ENCODE measurements around the gene PSMA8.
"Not testable (repeated sequence)": the region's sequence is repeated elsewhere in the genome, so short reads cannot be mapped to it uniquely, and the experiment has no call there.

Gene PSMA8

GRCh38 chr18:26181343-26181826 is 47.7 kb downstream of the PSMA8 start:
- no peak for DNase-seq

- no peak for DNase-seq
Observed at GRCh38 chr18:26183395-26184112, 49.9 kb downstream of the PSMA8 start.

GRCh38 chr18:26185267-26185666 is 51.6 kb downstream of the PSMA8 start:
- no peak for DNase-seq

GRCh38 chr18:26190506-26190905 is 56.8 kb downstream of the PSMA8 start:
- DNase-seq = no peak

- no peak for DNase-seq
Observed at GRCh38 chr18:26192233-26192632, 58.6 kb downstream of the PSMA8 start.

- no peak for DNase-seq
Observed at GRCh38 chr18:26196605-26197004, 62.9 kb downstream of the PSMA8 start.

- not testable (repeated sequence) for DNase-seq
Observed at GRCh38 chr18:26202001-26202400, 68.3 kb downstream of the PSMA8 start.

GRCh38 chr18:26205318-26205717 is 71.6 kb downstream of the PSMA8 start:
- DNase-seq = no peak

GRCh38 chr18:26206488-26206887 is 72.8 kb downstream of the PSMA8 start:
- DNase-seq = no peak

- DNase-seq = no peak
Observed at GRCh38 chr18:26207937-26208336, 74.3 kb downstream of the PSMA8 start.

- DNase-seq = no peak
Observed at GRCh38 chr18:26208977-26209376, 75.3 kb downstream of the PSMA8 start.

GRCh38 chr18:26210147-26210546 is 76.5 kb downstream of the PSMA8 start:
- no peak for DNase-seq

- DNase-seq = no peak
Observed at GRCh38 chr18:26215247-26215970, 81.7 kb downstream of the PSMA8 start.

- no peak for DNase-seq
Observed at GRCh38 chr18:26225022-26225693, 91.5 kb downstream of the PSMA8 start.

GRCh38 chr18:26225915-26226228 is 92.2 kb downstream of the PSMA8 start:
- DNase-seq = no peak

GRCh38 chr18:26226229-26227050 is 92.8 kb downstream of the PSMA8 start, which contains the start of gene TAF4B:
Gene TAF4B, plus strand, starts transcription at chr18:26226445. Its CDS starts 489 bp downstream, at chr18:26226934.
- DNase-seq = peak; percentile 59

- no peak for DNase-seq
Observed at GRCh38 chr18:26227051-26227670, 93.5 kb downstream of the PSMA8 start.

GRCh38 chr18:26228562-26229260 is 95.0 kb downstream of the PSMA8 start:
- no peak for DNase-seq

- no peak for DNase-seq
Observed at GRCh38 chr18:26230497-26230896, 96.8 kb downstream of the PSMA8 start.

- DNase-seq = no peak
Observed at GRCh38 chr18:26233208-26233607, 99.5 kb downstream of the PSMA8 start.

GRCh38 chr18:26237363-26237762 is 103.7 kb downstream of the PSMA8 start:
- not testable (repeated sequence) for DNase-seq

GRCh38 chr18:26238718-26239117 is 105.0 kb downstream of the PSMA8 start:
- not testable (repeated sequence) for DNase-seq

All from NCI-H510A treated with DMSO at 0.1 percent for 48 hours (cell line).